ENCODE measurements around the gene CORO2B. TPM values are rescaled to one million over a fixed set of nuclear protein-coding genes. Genes with fewer than 3 reads are reported as not detected.

Gene CORO2B
- polyA plus RNA-seq, 3 donors: 0.03 TPM; not detected in 2

- no peak for TF ChIP-seq CTCF (IDR thresholded peaks at IDR 0.05)
- peaks cover 0 to 2% of the 10 kb centered on the region in 2 donors for H3K27me3 ChIP-seq (ENCODE audit: control insufficient read depth in 2 of 2, insufficient read depth in 2 of 2, low read length in 2 of 2)
- Mint-ChIP-seq H3K4me3 (no peak overlapping the region), H3K27ac (no peak overlapping the region), H3K4me1 (no peaks in the 10 kb centered on the region), H3K27me3 (ENCODE audit: low read depth in 3 of 3) (peaks cover 6 to 9% (median 8%) of the 10 kb centered on the region in 3 donors), H3K9me3 (no peaks in the 10 kb centered on the region), H3K36me3 (no peaks in the 10 kb centered on the region)
- H3K9ac ChIP-seq (ENCODE audit: insufficient read depth, low read length, poor library complexity, severe bottlenecking): no peak overlapping the region
- H3K4me1 ChIP-seq (ENCODE audit: control insufficient read depth in 1 of 2, insufficient read depth in 2 of 2, low read length in 2 of 2): no peaks in the 10 kb centered on the region
- H3K27ac ChIP-seq (ENCODE audit: low read depth in 1 of 2, low read length in 2 of 2): no peak overlapping the region
- DNase-seq: no peak
- WGBS (ENCODE audit: insufficient coverage): no CpG with 5 or more reads among the region's 3 CpGs
- intact Hi-C loops (cut with micrococcal nuclease): no loop called here
- H2AFZ ChIP-seq (ENCODE audit: insufficient read depth, low read depth, low read length, poor library complexity, severe bottlenecking): no peak overlapping the region
- H3K79me2 ChIP-seq (ENCODE audit: insufficient read depth, low read length): no peaks in the 10 kb centered on the region
- no peak overlapping the region for H3K4me3 ChIP-seq (replicated peaks in 1 of 3; ENCODE audit: low read depth in 2 of 3, low read length in 3 of 3)
- no peaks in the 10 kb centered on the region for H4K20me1 ChIP-seq (ENCODE audit: insufficient read depth, low read length)
- H3K4me2 ChIP-seq (replicated peaks; ENCODE audit: extremely low read depth, low read length, poor library complexity, severe bottlenecking): no peak overlapping the region
- H3K36me3 ChIP-seq (replicated peaks in 1 of 2; ENCODE audit: control insufficient read depth in 1 of 2, insufficient read depth in 2 of 2, low read length in 2 of 2): no peaks in the 10 kb centered on the region
- H3K9me3 ChIP-seq (replicated peaks in 1 of 2; ENCODE audit: control insufficient read depth in 1 of 2, insufficient read depth in 1 of 2, low read length in 2 of 2): no peaks in the 10 kb centered on the region
Measured at GRCh38 chr15:68567345-68567744, 11.4 kb upstream of the CORO2B start.

GRCh38 chr15:68570974-68571373 lies 7.8 kb upstream of the CORO2B start:
- WGBS (ENCODE audit: insufficient coverage): 100% methylated on average over 1 of the region's 1 CpG
- no peak overlapping the region for H3K4me3 Mint-ChIP-seq
- intact Hi-C loops (cut with micrococcal nuclease): no loop called here
- no peak overlapping the region for H3K27ac Mint-ChIP-seq
- no peak for DNase-seq
- Histone ChIP-seq H3K79me2 (ENCODE audit: insufficient read depth, low read length) (no peaks in the 10 kb centered on the region), H3K4me3 (replicated peaks in 1 of 3; ENCODE audit: low read depth in 2 of 3, low read length in 3 of 3) (no peak overlapping the region), H4K20me1 (ENCODE audit: insufficient read depth, low read length) (no peaks in the 10 kb centered on the region), H3K4me1 (ENCODE audit: control insufficient read depth in 1 of 2, insufficient read depth in 2 of 2, low read length in 2 of 2) (no peaks in the 10 kb centered on the region), H3K9ac (ENCODE audit: insufficient read depth, low read length, poor library complexity, severe bottlenecking) (no peak overlapping the region), H3K4me2 (replicated peaks; ENCODE audit: extremely low read depth, low read length, poor library complexity, severe bottlenecking) (no peak overlapping the region), H2AFZ (ENCODE audit: insufficient read depth, low read depth, low read length, poor library complexity, severe bottlenecking) (no peak overlapping the region), H3K27me3 (ENCODE audit: control insufficient read depth in 2 of 2, insufficient read depth in 2 of 2, low read length in 2 of 2) (peaks cover 0 to 2% of the 10 kb centered on the region in 2 donors), H3K27ac (ENCODE audit: low read depth in 1 of 2, low read length in 2 of 2) (no peak overlapping the region), H3K9me3 (replicated peaks in 1 of 2; ENCODE audit: control insufficient read depth in 1 of 2, insufficient read depth in 1 of 2, low read length in 2 of 2) (no peaks in the 10 kb centered on the region), H3K36me3 (replicated peaks in 1 of 2; ENCODE audit: control insufficient read depth in 1 of 2, insufficient read depth in 2 of 2, low read length in 2 of 2) (no peaks in the 10 kb centered on the region)
- H3K9me3 Mint-ChIP-seq: no peaks in the 10 kb centered on the region
- no peaks in the 10 kb centered on the region for H3K36me3 Mint-ChIP-seq
- H3K27me3 Mint-ChIP-seq (ENCODE audit: low read depth in 3 of 3): peaks cover 10 to 21% (median 14%) of the 10 kb centered on the region in 3 donors
- H3K4me1 Mint-ChIP-seq: no peaks in the 10 kb centered on the region
- TF ChIP-seq CTCF (IDR thresholded peaks at IDR 0.05): no peak

Data from CD14-positive monocyte (primary cell).